OCI-LY1 (cell line): ENCODE measurements around the gene DGKD.

ENCODE experiments used
- EZH2 ChIP-seq: fragments of 200-600 bp; sonication (generic), shearing (Covaris generic); IDR thresholded peaks from 2 replicates; pipeline ENCODE4 v1.8.0; 2017; ENCODE audit warnings: borderline replicate concordance, mixed run types, mild to moderate bottlenecking, antibody characterized with exemption, low read length, moderate library complexity, mixed read lengths
- TF ChIP-seq, protein P1 (sequence below): fragments of 200-600 bp; sonication (generic), shearing (Covaris generic); IDR thresholded peaks from 2 replicates; pipeline ENCODE4 v1.5.1; 2017; ENCODE audit warnings: mild to moderate bottlenecking, antibody characterized with exemption, low read length, moderate library complexity, mixed read lengths

DNA sequence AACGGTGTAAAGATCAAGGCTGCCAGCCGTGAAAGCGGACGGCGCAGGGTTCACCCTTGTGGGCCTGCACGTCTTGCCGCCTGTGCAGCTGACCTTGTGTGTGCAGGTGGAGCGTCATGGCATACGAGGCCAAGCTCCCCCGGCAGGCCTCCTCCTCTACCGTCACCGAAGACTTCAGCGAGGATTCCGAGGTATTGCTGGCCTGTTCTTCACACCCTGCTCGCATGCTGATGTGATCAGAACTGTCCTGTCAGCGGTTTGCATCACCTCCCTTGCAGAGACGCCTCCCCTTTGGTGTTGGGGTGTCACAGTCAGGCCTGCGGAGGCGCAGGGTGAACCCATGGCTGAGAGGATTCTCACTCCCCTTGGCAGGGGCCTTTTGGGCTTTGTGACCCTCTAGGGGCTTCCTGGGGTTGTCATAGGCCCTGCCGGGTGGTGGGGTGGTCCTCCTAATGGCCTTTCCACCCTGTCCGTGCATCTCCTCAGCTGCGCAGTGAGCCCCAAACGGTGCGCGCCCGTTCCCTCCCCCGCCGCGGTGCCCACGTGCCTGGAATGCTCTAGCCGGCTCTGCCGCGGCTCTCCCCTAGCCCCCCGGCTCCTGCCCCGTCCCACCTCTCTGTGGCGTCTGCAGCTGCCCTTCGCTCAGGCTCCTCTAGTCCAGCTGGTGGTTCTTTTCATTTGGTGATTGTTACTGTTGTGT is 92.5 kb downstream of the DGKD start:
- TF ChIP-seq, protein P1, sequence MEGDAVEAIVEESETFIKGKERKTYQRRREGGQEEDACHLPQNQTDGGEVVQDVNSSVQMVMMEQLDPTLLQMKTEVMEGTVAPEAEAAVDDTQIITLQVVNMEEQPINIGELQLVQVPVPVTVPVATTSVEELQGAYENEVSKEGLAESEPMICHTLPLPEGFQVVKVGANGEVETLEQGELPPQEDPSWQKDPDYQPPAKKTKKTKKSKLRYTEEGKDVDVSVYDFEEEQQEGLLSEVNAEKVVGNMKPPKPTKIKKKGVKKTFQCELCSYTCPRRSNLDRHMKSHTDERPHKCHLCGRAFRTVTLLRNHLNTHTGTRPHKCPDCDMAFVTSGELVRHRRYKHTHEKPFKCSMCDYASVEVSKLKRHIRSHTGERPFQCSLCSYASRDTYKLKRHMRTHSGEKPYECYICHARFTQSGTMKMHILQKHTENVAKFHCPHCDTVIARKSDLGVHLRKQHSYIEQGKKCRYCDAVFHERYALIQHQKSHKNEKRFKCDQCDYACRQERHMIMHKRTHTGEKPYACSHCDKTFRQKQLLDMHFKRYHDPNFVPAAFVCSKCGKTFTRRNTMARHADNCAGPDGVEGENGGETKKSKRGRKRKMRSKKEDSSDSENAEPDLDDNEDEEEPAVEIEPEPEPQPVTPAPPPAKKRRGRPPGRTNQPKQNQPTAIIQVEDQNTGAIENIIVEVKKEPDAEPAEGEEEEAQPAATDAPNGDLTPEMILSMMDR, result no peak
- TF ChIP-seq EZH2, result no peak
